T-helper 9 cell (primary cell): ENCODE data around the gene GHRHR.
A peak's percentile ranks its signal among the peaks of the same experiment; 100 is the strongest.

ENCODE experiments used
- DNase-seq: peaks from one replicate; pipeline ENCODE4 v3.0.0-alpha.2; 2020

The GHRHR gene

GRCh38 chr7:30928254-30928872, 35.4 kb upstream of the GHRHR start:
- no peak for DNase-seq

GRCh38 chr7:30929686-30930085, 34.1 kb upstream of the GHRHR start:
- DNase-seq: no peak

GRCh38 chr7:30930621-30931020, 33.1 kb upstream of the GHRHR start:
- no peak for DNase-seq

- no peak for DNase-seq
These were observed 32.4 kb upstream of the GHRHR start for GRCh38 chr7:30931161-30931928.

GRCh38 chr7:30931929-30932540, 31.7 kb upstream of the GHRHR start:
- DNase-seq: no peak

- no peak for DNase-seq
These were observed 31.2 kb upstream of the GHRHR start for GRCh38 chr7:30932562-30932961.

GRCh38 chr7:30933124-30933974, 30.4 kb upstream of the GHRHR start:
- DNase-seq: no peak

GRCh38 chr7:30934225-30934624, 29.5 kb upstream of the GHRHR start:
- DNase-seq: no peak

GRCh38 chr7:30934732-30935568, 28.8 kb upstream of the GHRHR start:
- DNase-seq: no peak

- no peak for DNase-seq
These were observed 28.2 kb upstream of the GHRHR start for GRCh38 chr7:30935569-30935877.

- DNase-seq: no peak
These were observed 27.0 kb upstream of the GHRHR start for GRCh38 chr7:30936650-30937245.

GRCh38 chr7:30937416-30937815, 26.3 kb upstream of the GHRHR start:
- DNase-seq: no peak

- peak; percentile 46 for DNase-seq
These were observed 25.1 kb upstream of the GHRHR start for GRCh38 chr7:30938435-30939316.

GRCh38 chr7:30941582-30942323, 22.0 kb upstream of the GHRHR start:
- DNase-seq: no peak

- DNase-seq: no peak
These were observed 13.6 kb upstream of the GHRHR start for GRCh38 chr7:30950197-30950596.

GRCh38 chr7:30954914-30955313, 8.8 kb upstream of the GHRHR start:
- DNase-seq: no peak

- DNase-seq: no peak
These were observed 7.0 kb upstream of the GHRHR start for GRCh38 chr7:30956704-30957103.

- no peak for DNase-seq
These were observed 1.6 kb downstream of the GHRHR start for GRCh38 chr7:30965372-30965771.

- DNase-seq: no peak
These were observed 2.1 kb downstream of the GHRHR start for GRCh38 chr7:30965883-30966282.

GRCh38 chr7:30968294-30968693, 4.5 kb downstream of the GHRHR start:
- DNase-seq: no peak
